ENCODE results near the gene SLC12A6.

DNA sequence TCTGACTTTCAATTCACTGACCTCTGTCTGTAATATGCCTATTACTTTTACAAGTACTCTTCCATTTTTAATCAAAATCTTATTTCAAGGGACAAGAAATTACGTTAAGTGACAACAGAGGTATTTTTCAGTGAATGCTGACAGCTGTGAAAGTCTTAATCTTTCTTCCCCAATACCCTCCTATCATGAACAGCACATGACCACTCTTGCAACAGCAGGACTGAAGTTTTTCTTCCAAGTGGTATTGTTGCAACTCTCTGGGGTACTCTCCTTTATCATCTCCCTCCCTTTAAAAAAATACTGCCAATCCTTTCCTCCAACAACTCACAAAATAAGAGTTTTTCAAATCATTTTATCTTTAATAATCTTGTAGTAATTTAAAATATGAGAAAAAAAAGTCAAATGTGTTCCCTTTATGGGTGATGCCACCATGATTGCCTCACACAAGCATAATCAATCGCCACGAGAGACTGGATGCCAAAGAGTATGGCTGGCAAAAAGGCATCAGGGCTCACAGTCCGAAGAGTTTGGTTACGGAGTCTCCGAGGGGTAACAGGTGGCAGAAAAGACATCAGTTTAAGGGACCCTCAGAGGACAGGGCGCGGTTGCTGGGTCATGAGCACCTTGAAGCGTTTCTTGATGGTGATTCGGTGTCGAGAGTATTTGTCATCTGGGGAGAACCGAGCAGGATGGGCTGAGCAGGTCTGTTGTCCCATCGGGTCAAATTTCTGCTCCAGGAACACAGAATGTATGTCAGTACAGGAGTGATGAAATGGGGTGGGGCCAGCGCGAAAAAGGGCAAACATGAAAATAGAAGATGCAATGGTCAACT lies 4.0 kb upstream of the SLC12A6 start:
- TF ChIP-seq CTCF (IDR thresholded peaks at IDR 0.05; ENCODE audit: insufficient read depth, low read length, poor library complexity, severe bottlenecking) (no peak), EZH2phosphoT487 (conservative IDR thresholded peaks at IDR 0.05; ENCODE audit: low read length) (no peak)
